B cell (primary cell): ENCODE measurements around the gene MAPKAPK3. TPM values are rescaled to one million over a fixed set of nuclear protein-coding genes. Genes with fewer than 3 reads are reported as not detected.
A peak's percentile ranks its signal among the peaks of the same experiment; 100 is the strongest.

Source experiments
- ATAC-seq: fragments of 200-7000 bp; cut with Tn5 transposase; one replicate; pipeline ENCODE4 v1.10.0; 2021; ENCODE audit warnings: low read depth, mild to moderate bottlenecking, moderate number of reproducible peaks, moderate library complexity
- CTCF ChIA-PET: fragments of 350-600 bp; sonication (Branson Sonifier 250); formaldehyde crosslinking; loops from one replicate; lab custom pipeline; 2021; ENCODE audit warnings: antibody characterized with exemption, inconsistent platforms; lab: Charles Lee
- POLR2A ChIA-PET: fragments of 350-600 bp; sonication (Branson Sonifier 250); formaldehyde crosslinking; loops from one replicate; lab custom pipeline; 2021; ENCODE audit warnings: antibody characterized with exemption; lab: Charles Lee
- DNase-seq: peaks from one replicate; pipeline ENCODE4 v3.0.0; 2013
- H2AFZ ChIP-seq: 2 replicates; pipeline ENCODE4 v1.6.1; 2012; ENCODE audit warnings: mild to moderate bottlenecking, low read depth, low read length; ENCODE audit not compliant: insufficient read depth, poor library complexity, severe bottlenecking
- H3K27ac ChIP-seq, 2 donors: 1 replicate in 1 of 2; 2 replicates in 1 of 2; pipeline ENCODE4 v1.5.1; 2012 to 2013; ENCODE audit warnings: low read length in 2 of 2, mild to moderate bottlenecking in 2 of 2, moderate library complexity in 1 of 2
- H3K27me3 ChIP-seq, 4 experiments: fragments of 200-600 bp in 1 of 4; sonication (generic) in 1 of 4; replicated peaks in 1 of 4; 1 replicate in 2 of 4; 2 replicates in 2 of 4; pipeline versions ENCODE4 v1.6.1 to v1.7.0; 2013 to 2016; ENCODE audit warnings: low read length in 3 of 4, mild to moderate bottlenecking in 2 of 4, mixed read lengths in 1 of 4, moderate library complexity in 1 of 4; ENCODE audit not compliant: insufficient read depth in 4 of 4, control insufficient read depth in 3 of 4; ENCODE audit errors: control extremely low read depth in 1 of 4
- H3K36me3 ChIP-seq, 2 experiments: replicated peaks in 1 of 2; 1 replicate in 1 of 2; 2 replicates in 1 of 2; pipeline versions ENCODE4 v1.6.1 to v1.7.1; 2013; ENCODE audit warnings: low read length in 1 of 2; ENCODE audit not compliant: insufficient read depth in 2 of 2, control insufficient read depth in 1 of 2; ENCODE audit errors: control extremely low read depth in 1 of 2, extremely low read depth in 1 of 2
- H3K4me1 ChIP-seq, 2 donors: fragments of 200-600 bp in 1 of 2; sonication (generic) in 1 of 2; 1 replicate in 1 of 2; 2 replicates in 1 of 2; pipeline versions ENCODE4 v1.5.1 to v1.6.1; 2013 to 2017; ENCODE audit warnings: low read length in 2 of 2; ENCODE audit not compliant: control insufficient read depth in 2 of 2, insufficient read depth in 2 of 2
- H3K4me2 ChIP-seq: replicated peaks from 2 replicates; pipeline ENCODE3; 2012; ENCODE audit warnings: mild to moderate bottlenecking, low read depth, low read length; ENCODE audit not compliant: poor library complexity, severe bottlenecking
- H3K4me3 ChIP-seq, 5 experiments: fragments of 200-600 bp in 1 of 5; sonication (generic) in 1 of 5; 1 replicate in 3 of 5; 2 replicates in 2 of 5; pipeline versions ENCODE4 v1.5.1 to v1.7.0; 2011 to 2016; ENCODE audit warnings: low read length in 4 of 5, mild to moderate bottlenecking in 4 of 5, low read depth in 2 of 5, control low read depth in 1 of 5, moderate library complexity in 1 of 5; ENCODE audit not compliant: insufficient read depth in 1 of 5; ENCODE audit errors: control extremely low read depth in 1 of 5, extremely low read depth in 1 of 5
- H3K79me2 ChIP-seq: fragments of 200-600 bp; sonication (generic); one replicate; pipeline ENCODE4 v1.6.0; 2016; ENCODE audit warnings: low read length; ENCODE audit not compliant: control insufficient read depth, insufficient read depth
- H3K9ac ChIP-seq: fragments of 200-600 bp; sonication (generic); 2 replicates; pipeline ENCODE4 v1.6.1; 2017; ENCODE audit warnings: mild to moderate bottlenecking, low read length, moderate library complexity
- H3K9me3 ChIP-seq, 3 donors: one replicate each; pipeline versions ENCODE4 v1.6.1 to v1.7.1; 2013; ENCODE audit warnings: low read length in 2 of 3; ENCODE audit not compliant: control insufficient read depth in 2 of 3, insufficient read depth in 1 of 3; ENCODE audit errors: control extremely low read depth in 1 of 3
- H4K20me1 ChIP-seq: 2 replicates; pipeline ENCODE4 v1.6.0; 2012; ENCODE audit warnings: mild to moderate bottlenecking, low read length; ENCODE audit not compliant: insufficient read depth, control insufficient read depth, poor library complexity, severe bottlenecking
- H3K27ac Mint-ChIP-seq: one replicate; pipeline ENCODE4 v1.8.0; 2021; ENCODE audit warnings: mixed read lengths
- H3K27me3 Mint-ChIP-seq: one replicate; pipeline ENCODE4 v1.8.0; 2021; ENCODE audit warnings: mixed read lengths
- H3K4me1 Mint-ChIP-seq: one replicate; pipeline ENCODE4 v1.8.0; 2021; ENCODE audit warnings: mixed read lengths
- H3K4me3 Mint-ChIP-seq: one replicate; pipeline ENCODE4 v1.8.0; 2021; ENCODE audit warnings: mixed read lengths
- H3K9me3 Mint-ChIP-seq: one replicate; pipeline ENCODE4 v1.8.0; 2022; ENCODE audit warnings: mixed read lengths; ENCODE audit not compliant: insufficient read depth
- CTCF ChIP-seq: fragments of 200-600 bp; IDR thresholded peaks from one replicate; pipeline ENCODE4 v1.8.0; 2022; ENCODE audit warnings: antibody characterized with exemption, mild to moderate bottlenecking
- EZH2 ChIP-seq: IDR thresholded peaks from 2 replicates; pipeline ENCODE4 v1.6.1; 2012; ENCODE audit warnings: borderline replicate concordance, low read depth, mild to moderate bottlenecking, moderate library complexity, low read length; ENCODE audit not compliant: insufficient read depth, poor library complexity, severe bottlenecking
- WGBS: methylation state at CpG from one replicate; pipeline ENCODE4 v1.1.5; 2013; ENCODE audit warnings: missing lambda C conversion rate; ENCODE audit not compliant: insufficient coverage; 5-methylcytosine and 5-hydroxymethylcytosine counted together
- intact Hi-C: fragments of 100-400 bp; cut with micrococcal nuclease; formaldehyde crosslinking; loops from one replicate; pipeline ENCODE4 v1.10.0; 2022
- polyA plus RNA-seq: library from polyadenylated mRNA; depleted of rRNA; stranded (reverse); fragments of >200 nt; gene quantifications from 2 replicates; pipeline ENCODE4 v1.2.3, GENCODE V29; 2012
- total RNA-seq, 2 donors: library from RNA; stranded (reverse); fragments of 120-200 nt in 1 of 2; gene quantifications; 1 replicate in 1 of 2; 2 replicates in 1 of 2; pipeline versions ENCODE4 v1.2.3 to v1.2.4, GENCODE V29; 2013 to 2022

Gene MAPKAPK3
- total and polyA plus RNA-seq, 2 donors (not counting 1 experiment from before 2014, with no cell fraction given): 17.8 to 18.8 TPM

- no peaks in the 10 kb centered on the region for H3K36me3 ChIP-seq
- Mint-ChIP-seq H3K27me3 (no peaks in the 10 kb centered on the region), H3K27ac (peak overlapping the region; percentile 67), H3K4me3 (no peak overlapping the region), H3K4me1 (peaks cover 29% of the 10 kb centered on the region), H3K9me3 (no peaks in the 10 kb centered on the region)
- no peak overlapping the region for H3K4me3 ChIP-seq
- H2AFZ ChIP-seq: no peak overlapping the region
- H4K20me1 ChIP-seq: no peaks in the 10 kb centered on the region
- no peaks in the 10 kb centered on the region for H3K79me2 ChIP-seq
- peak overlapping the region; percentile 28 for H3K4me2 ChIP-seq
- no peaks in the 10 kb centered on the region for H3K9me3 ChIP-seq
- CTCF ChIA-PET: interaction anchor here (10.4 to 11.1 kb wide), 2 partner anchors 15 to 24 kb away, joined by 116 to 204 read pairs; partner anchors contain the start of genes CISH, HEMK1 and MAPKAPK3
- no peaks in the 10 kb centered on the region for H3K27me3 ChIP-seq
- peaks cover 18 to 43% of the 10 kb centered on the region in 2 donors for H3K4me1 ChIP-seq
- POLR2A ChIA-PET: no interaction called here
- intact Hi-C loops: no loop called here
- WGBS: 46% methylated on average over 17 of the region's 17 CpGs
- H3K27ac ChIP-seq: no peak overlapping the region
- H3K9ac ChIP-seq: no peak overlapping the region
- ATAC-seq: no peak
- TF ChIP-seq CTCF (no peak), EZH2 (no peak)
- no peak for DNase-seq
Measured at GRCh38 chr3:50587806-50588758, 28.9 kb upstream of the MAPKAPK3 start.
